Peyer's patch (tissue), 4 donors: ENCODE data around the gene COL13A1.

ENCODE experiments used
- CTCF ChIP-seq, 6 experiments: fragments of 450-650 bp in 4 of 6; fragments of 200-600 bp in 2 of 6; sonication (generic) in 1 of 6; IDR thresholded peaks; one replicate each; pipeline ENCODE4 v1.5.1; 2017 to 2019; ENCODE audit warnings: antibody characterized with exemption in 6 of 6, mild to moderate bottlenecking in 3 of 6, moderate library complexity in 1 of 6
- POLR2A ChIP-seq, 2 donors: fragments of 450-650 bp; IDR thresholded peaks; one replicate each; pipeline ENCODE4 v1.5.1; 2017; ENCODE audit warnings: antibody characterized with exemption in 2 of 2, mild to moderate bottlenecking in 2 of 2, moderate library complexity in 2 of 2

- no peak for TF ChIP-seq CTCF (IDR thresholded peaks at IDR 0.05)
- no peak for TF ChIP-seq POLR2A (IDR thresholded peaks at IDR 0.05)
These were observed 116.3 kb downstream of the COL13A1 start for GRCh38 chr10:69918036-69918435.
